H1 (cell line): ENCODE measurements around the gene MARCHF10. TPM values are rescaled to one million over a fixed set of nuclear protein-coding genes. Genes with fewer than 3 reads are reported as not detected.
A peak's percentile ranks its signal among the peaks of the same experiment; 100 is the strongest.

Experiments used
- CTCF ChIA-PET: fragments of 300-600 bp; sonication (Branson Sonifier 250); formaldehyde crosslinking; loops from one replicate; lab custom pipeline; 2021; ENCODE audit not compliant: partially characterized antibody; lab: Charles Lee
- POLR2A ChIA-PET: fragments of 300-600 bp; sonication (Branson Sonifier 250); formaldehyde crosslinking; loops from one replicate; lab custom pipeline; 2021; ENCODE audit warnings: inconsistent platforms; ENCODE audit not compliant: partially characterized antibody; lab: Charles Lee
- DNase-seq, 2 experiments: peaks; one replicate each; pipeline versions ENCODE4 v3.0.0 to v3.0.0-alpha.2; 2010 to 2022; ENCODE audit warnings: low spot score in 2 of 2, low read depth in 1 of 2, mixed read lengths in 1 of 2
- FAIRE-seq: peaks from 2 replicates; lab custom pipeline; 2011; peaks lifted over from hg19 to GRCh38; lab: Jason Lieb, UNC
- H2AFZ ChIP-seq: 2 replicates; pipeline ENCODE4 v1.8.1; 2012; ENCODE audit warnings: low read length, inconsistent platforms
- H2AK5ac ChIP-seq: 2 replicates; pipeline ENCODE4 v1.6.1; 2013; ENCODE audit warnings: low read depth, low read length
- H2BK120ac ChIP-seq: replicated peaks from 2 replicates; pipeline ENCODE3; 2013; ENCODE audit warnings: low read depth, low read length, inconsistent platforms
- H2BK12ac ChIP-seq: 2 replicates; pipeline ENCODE4 v1.6.1; 2013; ENCODE audit warnings: low read depth, low read length
- H2BK15ac ChIP-seq: 2 replicates; pipeline ENCODE4 v1.6.1; 2013; ENCODE audit warnings: low read length
- H2BK20ac ChIP-seq: 2 replicates; pipeline ENCODE4 v1.6.1; 2013; ENCODE audit warnings: low read length
- H2BK5ac ChIP-seq: 2 replicates; pipeline ENCODE4 v1.6.1; 2013; ENCODE audit warnings: low read depth, low read length
- H3K14ac ChIP-seq: 2 replicates; pipeline ENCODE4 v1.6.1; 2013; ENCODE audit warnings: inconsistent platforms; ENCODE audit not compliant: insufficient read length
- H3K18ac ChIP-seq: 2 replicates; pipeline ENCODE4 v1.6.1; 2013; ENCODE audit warnings: low read length; ENCODE audit errors: extremely low read depth
- H3K23ac ChIP-seq: 2 replicates; pipeline ENCODE4 v1.6.1; 2013; ENCODE audit warnings: inconsistent platforms; ENCODE audit not compliant: insufficient read length
- H3K23me2 ChIP-seq: 2 replicates; pipeline ENCODE4 v1.6.1; 2013; ENCODE audit warnings: low read depth, low read length
- H3K27ac ChIP-seq: 2 replicates; pipeline ENCODE4 v1.6.1; 2011; ENCODE audit warnings: low read depth, low read length, inconsistent platforms
- H3K27me3 ChIP-seq, 4 experiments: replicated peaks in 1 of 4; 1 replicate in 1 of 4; 2 replicates in 3 of 4; pipeline versions ENCODE4 v1.6.1 to v1.8.1; 2011 to 2013; ENCODE audit warnings: low read length in 3 of 4, mild to moderate bottlenecking in 3 of 4, inconsistent platforms in 2 of 4, mixed read lengths in 2 of 4, moderate library complexity in 1 of 4; ENCODE audit not compliant: control insufficient read depth in 3 of 4, insufficient read depth in 3 of 4; ENCODE audit errors: extremely low read depth in 1 of 4
- H3K36me3 ChIP-seq, 4 experiments: 2 replicates each; pipeline versions ENCODE4 v1.6.1 to v1.8.1; 2011 to 2013; ENCODE audit warnings: mild to moderate bottlenecking in 4 of 4, low read length in 3 of 4, moderate library complexity in 2 of 4, control low read depth in 1 of 4, inconsistent platforms in 1 of 4; ENCODE audit not compliant: insufficient read depth in 4 of 4, control insufficient read depth in 2 of 4
- H3K4ac ChIP-seq: replicated peaks from 2 replicates; pipeline ENCODE3; 2013; ENCODE audit warnings: low read length, low read depth, mixed read lengths, inconsistent platforms; ENCODE audit not compliant: insufficient read length
- H3K4me1 ChIP-seq, 4 experiments: replicated peaks in 1 of 4; 1 replicate in 1 of 4; 2 replicates in 3 of 4; pipeline versions ENCODE4 v1.6.1 to v1.8.1; 2011 to 2013; ENCODE audit warnings: low read length in 3 of 4, inconsistent platforms in 2 of 4, mixed read lengths in 1 of 4; ENCODE audit not compliant: insufficient read depth in 4 of 4, control insufficient read depth in 3 of 4
- H3K4me2 ChIP-seq, 2 experiments: 2 replicates each; pipeline versions ENCODE4 v1.6.1 to v1.8.1; 2011 to 2013; ENCODE audit warnings: low read depth in 2 of 2, low read length in 2 of 2, control low read depth in 1 of 2, inconsistent platforms in 1 of 2, mild to moderate bottlenecking in 1 of 2; ENCODE audit not compliant: insufficient read depth in 1 of 2
- H3K4me3 ChIP-seq, 4 experiments: fragments of 200-600, 300-600 bp in 1 of 4; sonication (generic), shearing (Covaris generic), sonication (Bioruptor Twin) in 1 of 4; 2 replicates each; pipeline versions ENCODE4 v1.5.1 to v1.8.1; 2011 to 2016; ENCODE audit warnings: low read length in 4 of 4, low read depth in 3 of 4, control low read depth in 2 of 4, inconsistent platforms in 2 of 4, mild to moderate bottlenecking in 2 of 4, mixed read lengths in 1 of 4, moderate library complexity in 1 of 4; ENCODE audit not compliant: insufficient read depth in 2 of 4; ENCODE audit errors: extremely low read depth in 1 of 4
- H3K56ac ChIP-seq: replicated peaks from 2 replicates; pipeline ENCODE3; 2013; ENCODE audit warnings: low read depth, mild to moderate bottlenecking, mixed read lengths, low read length, inconsistent platforms; ENCODE audit not compliant: insufficient read length
- H3K79me1 ChIP-seq: 2 replicates; pipeline ENCODE4 v1.6.1; 2013; ENCODE audit warnings: low read depth, low read length, control low read depth
- H3K79me2 ChIP-seq, 2 experiments: 2 replicates each; pipeline versions ENCODE4 v1.6.1 to v1.8.1; 2012 to 2013; ENCODE audit warnings: low read length in 2 of 2, mild to moderate bottlenecking in 2 of 2, inconsistent platforms in 1 of 2; ENCODE audit not compliant: insufficient read depth in 2 of 2, control insufficient read depth in 1 of 2
- H3K9ac ChIP-seq, 4 experiments: replicated peaks in 1 of 4; 1 replicate in 1 of 4; 2 replicates in 3 of 4; pipeline versions ENCODE4 v1.6.1 to v1.8.1; 2011 to 2013; ENCODE audit warnings: low read depth in 3 of 4, low read length in 3 of 4, control low read depth in 2 of 4, mild to moderate bottlenecking in 2 of 4, moderate library complexity in 2 of 4, inconsistent platforms in 1 of 4; ENCODE audit errors: extremely low read depth in 1 of 4
- H3K9me3 ChIP-seq, 2 experiments: 2 replicates each; pipeline versions ENCODE4 v1.6.1 to v1.8.1; 2012 to 2013; ENCODE audit warnings: mild to moderate bottlenecking in 2 of 2, moderate library complexity in 2 of 2, control low read depth in 1 of 2, inconsistent platforms in 1 of 2, low read depth in 1 of 2, low read length in 1 of 2, mixed read lengths in 1 of 2; ENCODE audit not compliant: insufficient read depth in 2 of 2
- H4K20me1 ChIP-seq, 2 experiments: replicated peaks in 1 of 2; 2 replicates each; pipeline versions ENCODE3 to v1.8.1; 2011 to 2013; ENCODE audit warnings: inconsistent platforms in 2 of 2, low read length in 2 of 2, mild to moderate bottlenecking in 1 of 2; ENCODE audit not compliant: insufficient read depth in 2 of 2, control insufficient read depth in 1 of 2
- H4K5ac ChIP-seq: 2 replicates; pipeline ENCODE4 v1.6.1; 2013; ENCODE audit warnings: low read length, low read depth, mixed read lengths, inconsistent platforms; ENCODE audit not compliant: insufficient read length
- H4K8ac ChIP-seq: 2 replicates; pipeline ENCODE4 v1.8.0; 2013; ENCODE audit warnings: mild to moderate bottlenecking, moderate library complexity, low read length, inconsistent platforms; ENCODE audit not compliant: insufficient read depth; ENCODE audit errors: extremely low read depth
- H4K91ac ChIP-seq: replicated peaks from 2 replicates; pipeline ENCODE3; 2013; ENCODE audit warnings: low read length, mixed read lengths, inconsistent platforms; ENCODE audit not compliant: insufficient read length
- CTBP2 ChIP-seq: IDR thresholded peaks from 2 replicates; pipeline ENCODE4 v1.7.0; 2011; ENCODE audit warnings: borderline replicate concordance, mild to moderate bottlenecking, moderate library complexity, mixed read lengths, low read length; ENCODE audit not compliant: insufficient read depth, insufficient read length
- WGBS, 2 experiments: shearing (Covaris generic) in 1 of 2; methylation state at CpG; one replicate each; pipeline versions ENCODE4 v1.1.6 to v1.1.7; 2013 to 2015; ENCODE audit warnings: low lambda C conversion rate in 2 of 2, mixed read lengths in 2 of 2, inconsistent platforms in 1 of 2, low coverage in 1 of 2, missing lambda C conversion rate in 1 of 2; ENCODE audit not compliant: insufficient replicate concordance in 2 of 2, insufficient coverage in 1 of 2, insufficient read length in 1 of 2; ENCODE audit errors: extremely low coverage in 1 of 2, missing lambda C conversion rate in 1 of 2; 5-methylcytosine and 5-hydroxymethylcytosine counted together
- polyA plus RNA-seq, 7 experiments: library from polyadenylated mRNA; depleted of rRNA in 3 of 7; stranded (reverse) in 5 of 7; unstranded in 2 of 7; fragments of >200 nt in 5 of 7; fragments of 200-250 nt in 2 of 7; gene quantifications; 1 replicate in 5 of 7; 2 replicates in 1 of 7; 4 replicates in 1 of 7; pipeline versions ENCODE4 v1.2.1 to v1.2.3, GENCODE V29; 2011 to 2013; ENCODE audit warnings: missing spikeins in 2 of 7, mixed read lengths in 2 of 7
- total RNA-seq: library from RNA; stranded (reverse); fragmentation: NEBNext Ultra II Directional; extraction: Animal tissue kit (Norgen Biotek cat#: 25700); gene quantifications from 2 replicates; pipeline ENCODE4 v1.2.1, GENCODE V29; 2021
- TF ChIP-seq, protein P1 (sequence below): IDR thresholded peaks from 2 replicates; pipeline ENCODE4 v1.6.1; 2012; ENCODE audit warnings: low read length, inconsistent platforms

The MARCHF10 gene
- total and polyA plus RNA-seq, 2 of the 8 experiments (the other 6 are each of a cell fraction or from before 2014, with no cell fraction given), result 0.48 to 0.73 TPM

DNA sequence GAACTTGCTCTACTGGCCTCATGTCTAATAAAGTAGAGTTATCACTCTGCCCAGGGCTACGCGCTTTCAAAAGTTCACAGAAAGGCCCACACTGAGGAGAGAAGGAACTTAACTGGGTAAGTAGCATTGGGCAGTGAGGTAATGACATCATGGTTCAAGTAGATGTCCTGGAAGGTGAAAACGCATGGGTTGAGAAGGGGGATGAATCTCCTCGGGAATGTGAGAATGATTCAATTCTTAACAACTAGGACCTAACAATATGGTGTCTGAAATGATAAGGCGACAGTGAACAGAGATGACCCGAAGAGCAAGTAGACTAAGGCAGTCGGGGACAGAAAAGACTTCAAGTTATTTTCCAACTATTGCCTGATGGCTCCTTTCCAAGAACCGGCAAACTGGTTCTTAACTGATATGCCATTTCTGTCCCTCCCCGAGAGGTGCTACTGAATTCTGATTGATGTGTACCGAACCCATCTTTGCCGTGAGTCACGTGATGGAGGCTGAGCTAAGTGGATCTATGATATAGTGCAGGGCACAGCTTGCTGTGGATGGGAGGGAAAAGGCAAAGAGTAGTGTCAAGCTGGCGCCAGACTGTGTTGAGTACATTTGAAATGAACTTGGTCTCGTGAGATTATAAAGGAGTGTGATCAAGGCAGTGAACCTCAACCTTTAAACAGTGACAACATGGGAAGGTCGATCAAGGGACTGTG lies 44.1 kb downstream of the MARCHF10 start:
- TF ChIP-seq CTBP2, result no peak
- TF ChIP-seq, protein P1, sequence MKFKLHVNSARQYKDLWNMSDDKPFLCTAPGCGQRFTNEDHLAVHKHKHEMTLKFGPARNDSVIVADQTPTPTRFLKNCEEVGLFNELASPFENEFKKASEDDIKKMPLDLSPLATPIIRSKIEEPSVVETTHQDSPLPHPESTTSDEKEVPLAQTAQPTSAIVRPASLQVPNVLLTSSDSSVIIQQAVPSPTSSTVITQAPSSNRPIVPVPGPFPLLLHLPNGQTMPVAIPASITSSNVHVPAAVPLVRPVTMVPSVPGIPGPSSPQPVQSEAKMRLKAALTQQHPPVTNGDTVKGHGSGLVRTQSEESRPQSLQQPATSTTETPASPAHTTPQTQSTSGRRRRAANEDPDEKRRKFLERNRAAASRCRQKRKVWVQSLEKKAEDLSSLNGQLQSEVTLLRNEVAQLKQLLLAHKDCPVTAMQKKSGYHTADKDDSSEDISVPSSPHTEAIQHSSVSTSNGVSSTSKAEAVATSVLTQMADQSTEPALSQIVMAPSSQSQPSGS, result peak; percentile 88

More for the DNA sequence above, 44.1 kb downstream of the MARCHF10 start:
- Histone ChIP-seq H2BK5ac (no peak overlapping the region), H3K14ac (no peak overlapping the region), H3K23me2 (no peaks in the 10 kb centered on the region), H2BK120ac (no peak overlapping the region), H3K27ac (no peak overlapping the region), H3K23ac (no peak overlapping the region), H3K79me1 (no peaks in the 10 kb centered on the region), H3K4me1 (peaks cover 0 to 18% (median 3%) of the 10 kb centered on the region in 4 experiments; a peak in 6 of 7 replicates), H3K56ac (no peak overlapping the region), H3K36me3 (no peaks in the 10 kb centered on the region), H2BK20ac (no peak overlapping the region), H2BK15ac (no peak overlapping the region), H3K4me3 (no peak overlapping the region), H3K9ac (no peak overlapping the region), H2BK12ac (no peak overlapping the region), H4K91ac (no peak overlapping the region), H3K18ac (no peak overlapping the region), H3K9me3 (no peaks in the 10 kb centered on the region), H3K4ac (no peak overlapping the region), H2AK5ac (no peak overlapping the region), H3K27me3 (no peaks in the 10 kb centered on the region), H4K20me1 (no peaks in the 10 kb centered on the region), H2AFZ (peak overlapping the region; percentile 38; the same call in 1 of the 2 replicates), H3K79me2 (no peaks in the 10 kb centered on the region), H3K4me2 (no peak overlapping the region), H4K8ac (no peak overlapping the region), H4K5ac (no peak overlapping the region)
- ChIA-PET CTCF (interaction anchor here (0.7 to 1.2 kb wide), 3 partner anchors 11 to 201 kb away, joined by 3 read pairs; no protein-coding TSS in a partner anchor), POLR2A (no interaction called here)
- FAIRE-seq (no peak), DNase-seq (no peak)
- WGBS, 2 experiments, result 92% methylated on average over 15 of the region's 15 CpGs; no CpG with 5 or more reads in 1 of the 2 experiments
